Measurements from ENCODE around the gene CFTR. TPM values are rescaled to one million over a fixed set of nuclear protein-coding genes. Genes with fewer than 3 reads are reported as not detected.

CFTR gene
- polyA plus RNA-seq, 1 donor (not counting 4 experiments of a cell fraction or from before 2014, with no cell fraction given) = not detected

DNA sequence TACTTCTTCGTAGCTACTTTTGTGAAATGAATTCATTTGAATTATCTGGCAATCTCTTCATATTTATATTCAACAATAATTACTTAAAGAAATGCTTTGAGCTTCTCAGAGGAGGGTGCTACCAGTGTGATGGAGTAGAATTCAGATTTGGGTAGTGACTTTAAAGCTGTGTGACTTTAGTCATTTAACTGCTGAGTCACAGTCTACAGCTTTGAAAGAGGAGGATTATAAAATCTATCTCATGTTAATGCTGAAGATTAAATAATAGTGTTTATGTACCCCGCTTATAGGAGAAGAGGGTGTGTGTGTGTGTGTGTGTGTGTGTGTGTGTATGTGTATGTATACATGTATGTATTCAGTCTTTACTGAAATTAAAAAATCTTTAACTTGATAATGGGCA, 68.2 kb downstream of the CFTR start:
- TF ChIP-seq EZH2 (IDR thresholded peaks at IDR 0.05; ENCODE audit: low read length) = no peak
- TF ChIP-seq, protein P1, sequence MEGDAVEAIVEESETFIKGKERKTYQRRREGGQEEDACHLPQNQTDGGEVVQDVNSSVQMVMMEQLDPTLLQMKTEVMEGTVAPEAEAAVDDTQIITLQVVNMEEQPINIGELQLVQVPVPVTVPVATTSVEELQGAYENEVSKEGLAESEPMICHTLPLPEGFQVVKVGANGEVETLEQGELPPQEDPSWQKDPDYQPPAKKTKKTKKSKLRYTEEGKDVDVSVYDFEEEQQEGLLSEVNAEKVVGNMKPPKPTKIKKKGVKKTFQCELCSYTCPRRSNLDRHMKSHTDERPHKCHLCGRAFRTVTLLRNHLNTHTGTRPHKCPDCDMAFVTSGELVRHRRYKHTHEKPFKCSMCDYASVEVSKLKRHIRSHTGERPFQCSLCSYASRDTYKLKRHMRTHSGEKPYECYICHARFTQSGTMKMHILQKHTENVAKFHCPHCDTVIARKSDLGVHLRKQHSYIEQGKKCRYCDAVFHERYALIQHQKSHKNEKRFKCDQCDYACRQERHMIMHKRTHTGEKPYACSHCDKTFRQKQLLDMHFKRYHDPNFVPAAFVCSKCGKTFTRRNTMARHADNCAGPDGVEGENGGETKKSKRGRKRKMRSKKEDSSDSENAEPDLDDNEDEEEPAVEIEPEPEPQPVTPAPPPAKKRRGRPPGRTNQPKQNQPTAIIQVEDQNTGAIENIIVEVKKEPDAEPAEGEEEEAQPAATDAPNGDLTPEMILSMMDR (optimal IDR thresholded peaks at IDR 0.05 in 1 of 3, IDR thresholded peaks at IDR 0.05 in 1 of 3, conservative IDR thresholded peaks at IDR 0.05 in 1 of 3; ENCODE audit: extremely low read depth in 1 of 3, insufficient read depth in 2 of 3, low read length in 3 of 3) = no peak
- no peak overlapping the region for H3K4me3 ChIP-seq (ENCODE audit: control insufficient read depth in 2 of 3, extremely low read depth in 1 of 3, insufficient read depth in 2 of 3, low read depth in 1 of 3, low read length in 3 of 3)
- no peaks in the 10 kb centered on the region for H3K79me2 ChIP-seq (ENCODE audit: control insufficient read depth, insufficient read depth, low read length)
- DNase-seq (ENCODE audit: low read depth, low spot score) (no peak), FAIRE-seq (no peak)
- H2AFZ ChIP-seq (ENCODE audit: control insufficient read depth, low read length) = no peak overlapping the region
- no peaks in the 10 kb centered on the region for H3K4me1 ChIP-seq (ENCODE audit: control insufficient read depth, extremely low read depth, insufficient read depth, low read length)
- dilution Hi-C loops (cut with MboI; ENCODE audit: extremely low pct_ligation_motif_present, low sequenced_read_pairs) = no loop called here
- H4K20me1 ChIP-seq (ENCODE audit: control insufficient read depth, extremely low read depth, insufficient read depth, low read length) = no peaks in the 10 kb centered on the region
- H3K36me3 ChIP-seq (ENCODE audit: control insufficient read depth in 2 of 2, extremely low read depth in 1 of 2, insufficient read depth in 2 of 2, low read length in 2 of 2) = no peaks in the 10 kb centered on the region
- no peak overlapping the region for H3K9ac ChIP-seq (ENCODE audit: control insufficient read depth, extremely low read depth, insufficient read depth, low read length)
- H3K4me2 ChIP-seq (ENCODE audit: control insufficient read depth, extremely low read depth, insufficient read depth, low read depth, low read length) = no peak overlapping the region
- H3K27ac ChIP-seq (ENCODE audit: control insufficient read depth, insufficient read depth, low read length) = no peak overlapping the region
- no peaks in the 10 kb centered on the region for H3K9me1 ChIP-seq (ENCODE audit: control insufficient read depth, extremely low read depth, insufficient read depth, low read length)
- H3K9me3 ChIP-seq (ENCODE audit: control insufficient read depth, low read depth, low read length) = no peaks in the 10 kb centered on the region
- no peaks in the 10 kb centered on the region for H3K27me3 ChIP-seq (ENCODE audit: control insufficient read depth, extremely low read depth, insufficient read depth, low read length)

DNA sequence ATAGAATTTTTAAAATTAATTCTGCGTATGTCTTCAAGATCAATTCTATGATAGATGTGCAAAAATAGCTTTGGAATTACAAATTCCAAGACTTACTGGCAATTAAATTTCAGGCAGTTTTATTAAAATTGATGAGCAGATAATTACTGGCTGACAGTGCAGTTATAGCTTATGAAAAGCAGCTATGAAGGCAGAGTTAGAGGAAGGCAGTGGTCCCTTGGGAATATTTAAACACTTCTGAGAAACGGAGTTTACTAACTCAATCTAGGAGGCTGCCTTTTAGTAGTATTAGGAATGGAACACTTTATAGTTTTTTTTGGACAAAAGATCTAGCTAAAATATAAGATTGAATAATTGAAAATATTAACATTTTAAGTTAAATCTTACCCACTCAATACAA, 70.8 kb downstream of the CFTR start:
- H3K4me3 ChIP-seq (ENCODE audit: control insufficient read depth in 2 of 3, extremely low read depth in 1 of 3, insufficient read depth in 2 of 3, low read depth in 1 of 3, low read length in 3 of 3) = no peak overlapping the region
- no peaks in the 10 kb centered on the region for H4K20me1 ChIP-seq (ENCODE audit: control insufficient read depth, extremely low read depth, insufficient read depth, low read length)
- FAIRE-seq (no peak), DNase-seq (ENCODE audit: low read depth, low spot score) (no peak)
- H3K27me3 ChIP-seq (ENCODE audit: control insufficient read depth, extremely low read depth, insufficient read depth, low read length) = no peaks in the 10 kb centered on the region
- H3K9me3 ChIP-seq (ENCODE audit: control insufficient read depth, low read depth, low read length) = no peaks in the 10 kb centered on the region
- no peaks in the 10 kb centered on the region for H3K36me3 ChIP-seq (ENCODE audit: control insufficient read depth in 2 of 2, extremely low read depth in 1 of 2, insufficient read depth in 2 of 2, low read length in 2 of 2)
- no peaks in the 10 kb centered on the region for H3K79me2 ChIP-seq (ENCODE audit: control insufficient read depth, insufficient read depth, low read length)
- H2AFZ ChIP-seq (ENCODE audit: control insufficient read depth, low read length) = no peak overlapping the region
- no peak overlapping the region for H3K4me2 ChIP-seq (ENCODE audit: control insufficient read depth, extremely low read depth, insufficient read depth, low read depth, low read length)
- no peaks in the 10 kb centered on the region for H3K4me1 ChIP-seq (ENCODE audit: control insufficient read depth, extremely low read depth, insufficient read depth, low read length)
- no peaks in the 10 kb centered on the region for H3K9me1 ChIP-seq (ENCODE audit: control insufficient read depth, extremely low read depth, insufficient read depth, low read length)
- no peak for TF ChIP-seq EZH2 (IDR thresholded peaks at IDR 0.05; ENCODE audit: low read length)
- TF ChIP-seq, protein P1 (optimal IDR thresholded peaks at IDR 0.05 in 1 of 3, IDR thresholded peaks at IDR 0.05 in 1 of 3, conservative IDR thresholded peaks at IDR 0.05 in 1 of 3; ENCODE audit: extremely low read depth in 1 of 3, insufficient read depth in 2 of 3, low read length in 3 of 3) = no peak
- H3K27ac ChIP-seq (ENCODE audit: control insufficient read depth, insufficient read depth, low read length) = no peak overlapping the region
- no peak overlapping the region for H3K9ac ChIP-seq (ENCODE audit: control insufficient read depth, extremely low read depth, insufficient read depth, low read length)
- dilution Hi-C loops (cut with MboI; ENCODE audit: extremely low pct_ligation_motif_present, low sequenced_read_pairs) = no loop called here

Measured in keratinocyte (primary cell).